Measurements from ENCODE around the gene WNK1.
A peak's percentile ranks its signal among the peaks of the same experiment; 100 is the strongest.
"Not testable (repeated sequence)": the region's sequence is repeated elsewhere in the genome, so short reads cannot be mapped to it uniquely, and the experiment has no call there.

WNK1 gene

GRCh38 chr12:913919-914698 lies 161.7 kb downstream of the WNK1 start:
- peak; percentile 12 to 22 for DNase-seq

GRCh38 chr12:915090-915489 lies 162.7 kb downstream of the WNK1 start:
- DNase-seq = no peak

- peak in 1 of 2 donors; percentile 3 for DNase-seq
These were observed 163.9 kb downstream of the WNK1 start for GRCh38 chr12:916240-916639.

GRCh38 chr12:916712-917445 lies 164.5 kb downstream of the WNK1 start:
- DNase-seq = no peak

GRCh38 chr12:920676-921075 lies 168.3 kb downstream of the WNK1 start:
- no peak for DNase-seq

GRCh38 chr12:922285-922684 lies 169.9 kb downstream of the WNK1 start:
- DNase-seq = no peak

GRCh38 chr12:926641-927040 lies 174.3 kb downstream of the WNK1 start:
- DNase-seq = no peak

GRCh38 chr12:931060-931459 lies 178.7 kb downstream of the WNK1 start:
- no peak for DNase-seq

- DNase-seq = no peak
These were observed 179.2 kb downstream of the WNK1 start for GRCh38 chr12:931591-931990.

- not testable (repeated sequence) for DNase-seq
These were observed 183.5 kb downstream of the WNK1 start for GRCh38 chr12:935891-936290.

GRCh38 chr12:936377-937345 lies 184.3 kb downstream of the WNK1 start:
- DNase-seq = no peak

GRCh38 chr12:938810-939209 lies 186.4 kb downstream of the WNK1 start:
- no peak for DNase-seq

- DNase-seq = no peak
These were observed 190.7 kb downstream of the WNK1 start for GRCh38 chr12:943051-943450.

- peak; percentile 8 to 39 for DNase-seq
These were observed 191.8 kb downstream of the WNK1 start for GRCh38 chr12:944211-944610.

GRCh38 chr12:946212-946611 lies 193.8 kb downstream of the WNK1 start:
- DNase-seq = peak; percentile 35 to 52

GRCh38 chr12:946631-947030 lies 194.3 kb downstream of the WNK1 start:
- peak; percentile 24 to 48 for DNase-seq

GRCh38 chr12:948238-948637 lies 195.9 kb downstream of the WNK1 start:
- DNase-seq = no peak

GRCh38 chr12:949453-950191 lies 197.2 kb downstream of the WNK1 start, which contains the start of gene RAD52:
Gene RAD52 (minus strand): TSS chr12:949694. CDS start chr12:933058, 16,636 bp downstream.
- peak; percentile 98 to 99 for DNase-seq

- DNase-seq = no peak
These were observed 198.8 kb downstream of the WNK1 start for GRCh38 chr12:951176-951575.

GRCh38 chr12:953776-954175 lies 201.4 kb downstream of the WNK1 start:
- peak; percentile 10 to 11 for DNase-seq

- DNase-seq = no peak
These were observed 202.4 kb downstream of the WNK1 start for GRCh38 chr12:954741-955140.

- DNase-seq = no peak
These were observed 203.6 kb downstream of the WNK1 start for GRCh38 chr12:955939-956338.

All from inflammatory macrophage treated with lipopolysaccharide for 1 hour (primary cell).